Glomerular endothelial cell (primary cell): ENCODE measurements around the gene IRF2BPL. TPM values are rescaled to one million over a fixed set of nuclear protein-coding genes. Genes with fewer than 3 reads are reported as not detected.

Source experiments
- DNase-seq: peaks from one replicate; pipeline ENCODE4 v3.0.0-alpha.2; 2011; ENCODE audit warnings: low read depth, low spot score; ENCODE audit errors: extremely low read depth
- total RNA-seq: library from RNA; depleted of rRNA; stranded (reverse); fragments of >200 nt; gene quantifications from 2 replicates; pipeline ENCODE4 v1.2.3, GENCODE V29; 2015

The IRF2BPL gene
- total RNA-seq = 23.7 and 34.2 TPM in 2 replicates

- DNase-seq = peak; percentile 86
Measured at GRCh38 chr14:77028384-77029231, at the start of gene IRF2BPL. Gene IRF2BPL, minus strand, starts transcription at chr14:77028708. Its CDS starts 916 bp downstream, at chr14:77027792.

GRCh38 chr14:77077040-77077439 lies 48.5 kb upstream of the IRF2BPL start:
- DNase-seq = no peak

GRCh38 chr14:77076113-77076631 lies 47.7 kb upstream of the IRF2BPL start:
- DNase-seq = peak; percentile 87

- DNase-seq = no peak
Measured at GRCh38 chr14:77074969-77075368, 46.5 kb upstream of the IRF2BPL start.

- DNase-seq = no peak
Measured at GRCh38 chr14:77071938-77072388, 43.5 kb upstream of the IRF2BPL start.

- no peak for DNase-seq
Measured at GRCh38 chr14:77069551-77069950, 41.0 kb upstream of the IRF2BPL start.

- DNase-seq = no peak
Measured at GRCh38 chr14:77068517-77069200, 40.2 kb upstream of the IRF2BPL start.

GRCh38 chr14:77067632-77068516 lies 39.4 kb upstream of the IRF2BPL start:
- no peak for DNase-seq

- DNase-seq = no peak
Measured at GRCh38 chr14:77066578-77067172, 38.2 kb upstream of the IRF2BPL start.

- DNase-seq = no peak
Measured at GRCh38 chr14:77065851-77066577, 37.5 kb upstream of the IRF2BPL start.

- no peak for DNase-seq
Measured at GRCh38 chr14:77064521-77065178, 36.1 kb upstream of the IRF2BPL start.

GRCh38 chr14:77063571-77064171 lies 35.2 kb upstream of the IRF2BPL start:
- no peak for DNase-seq

- DNase-seq = no peak
Measured at GRCh38 chr14:77062261-77062660, 33.8 kb upstream of the IRF2BPL start.

GRCh38 chr14:77061630-77062257 lies 33.2 kb upstream of the IRF2BPL start:
- DNase-seq = no peak

- DNase-seq = peak; percentile 89
Measured at GRCh38 chr14:77059276-77059915, 30.9 kb upstream of the IRF2BPL start.

GRCh38 chr14:77058785-77059184 lies 30.3 kb upstream of the IRF2BPL start:
- DNase-seq = no peak

GRCh38 chr14:77058117-77058516 lies 29.6 kb upstream of the IRF2BPL start:
- no peak for DNase-seq

- no peak for DNase-seq
Measured at GRCh38 chr14:77055981-77056380, 27.5 kb upstream of the IRF2BPL start.
